Measurements from ENCODE around the gene RHBG.
"Not testable (repeated sequence)": the region's sequence is repeated elsewhere in the genome, so short reads cannot be mapped to it uniquely, and the experiment has no call there.

Gene RHBG, protein sequence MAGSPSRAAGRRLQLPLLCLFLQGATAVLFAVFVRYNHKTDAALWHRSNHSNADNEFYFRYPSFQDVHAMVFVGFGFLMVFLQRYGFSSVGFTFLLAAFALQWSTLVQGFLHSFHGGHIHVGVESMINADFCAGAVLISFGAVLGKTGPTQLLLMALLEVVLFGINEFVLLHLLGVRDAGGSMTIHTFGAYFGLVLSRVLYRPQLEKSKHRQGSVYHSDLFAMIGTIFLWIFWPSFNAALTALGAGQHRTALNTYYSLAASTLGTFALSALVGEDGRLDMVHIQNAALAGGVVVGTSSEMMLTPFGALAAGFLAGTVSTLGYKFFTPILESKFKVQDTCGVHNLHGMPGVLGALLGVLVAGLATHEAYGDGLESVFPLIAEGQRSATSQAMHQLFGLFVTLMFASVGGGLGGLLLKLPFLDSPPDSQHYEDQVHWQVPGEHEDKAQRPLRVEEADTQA

DNA sequence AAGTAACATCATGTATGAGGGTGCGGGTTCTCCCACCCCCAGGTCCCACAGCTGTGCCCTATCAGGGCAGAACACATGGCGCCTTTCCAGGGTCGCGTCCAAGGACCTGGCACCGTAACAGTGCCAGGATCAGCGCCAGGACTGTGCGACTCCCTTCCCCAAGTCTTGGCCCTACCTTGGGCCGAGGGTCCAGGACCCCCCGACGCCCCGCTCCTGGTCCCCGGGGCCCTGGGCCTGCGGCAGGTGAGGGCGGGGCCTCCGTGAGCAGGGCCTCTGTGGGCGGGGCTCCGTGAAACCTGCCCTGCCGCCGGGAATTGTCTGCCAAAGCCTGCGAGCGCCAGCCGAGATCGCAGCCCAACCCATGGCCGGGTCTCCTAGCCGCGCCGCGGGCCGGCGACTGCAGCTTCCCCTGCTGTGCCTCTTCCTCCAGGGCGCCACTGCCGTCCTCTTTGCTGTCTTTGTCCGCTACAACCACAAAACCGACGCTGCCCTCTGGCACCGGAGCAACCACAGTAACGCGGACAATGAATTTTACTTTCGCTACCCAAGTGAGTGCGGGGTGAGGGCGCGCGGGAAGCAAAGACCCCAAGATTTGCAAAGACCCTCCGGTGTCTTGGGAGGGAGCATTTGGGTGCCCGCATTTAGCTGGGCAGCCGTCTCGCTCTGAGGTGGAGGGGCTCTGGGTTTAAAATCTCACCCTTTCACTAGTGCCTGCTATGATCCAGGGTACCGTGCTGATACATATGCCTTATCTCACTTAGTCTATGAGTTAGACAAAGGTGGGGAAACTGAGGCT is at the start of gene RHBG:
Gene RHBG, plus strand, starts transcription at position 323 of the 796 bp plus-strand sequence. Its CDS starts 39 bp downstream, at position 362.
- peak; percentile 46 for DNase-seq

DNA sequence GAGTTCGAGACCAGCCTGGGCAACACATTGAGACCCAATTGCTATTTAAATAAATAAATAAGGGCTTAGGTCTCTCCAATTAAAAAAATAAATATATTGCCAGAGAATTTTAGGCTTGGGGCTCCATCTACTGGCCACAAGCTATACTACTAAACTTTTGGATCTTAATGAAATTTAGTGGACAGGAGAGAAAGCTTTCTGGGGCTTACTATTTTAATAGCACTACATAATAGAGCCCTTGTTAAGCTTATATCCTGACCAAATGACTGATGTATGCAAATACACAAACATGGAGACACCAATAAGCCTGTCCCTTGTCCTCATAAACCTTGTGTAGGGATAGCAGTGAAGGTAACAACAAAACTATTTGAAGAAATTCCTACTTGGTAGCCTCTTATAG is 49.3 kb upstream of the RHBG start:
- DNase-seq, result peak; percentile 16

DNA sequence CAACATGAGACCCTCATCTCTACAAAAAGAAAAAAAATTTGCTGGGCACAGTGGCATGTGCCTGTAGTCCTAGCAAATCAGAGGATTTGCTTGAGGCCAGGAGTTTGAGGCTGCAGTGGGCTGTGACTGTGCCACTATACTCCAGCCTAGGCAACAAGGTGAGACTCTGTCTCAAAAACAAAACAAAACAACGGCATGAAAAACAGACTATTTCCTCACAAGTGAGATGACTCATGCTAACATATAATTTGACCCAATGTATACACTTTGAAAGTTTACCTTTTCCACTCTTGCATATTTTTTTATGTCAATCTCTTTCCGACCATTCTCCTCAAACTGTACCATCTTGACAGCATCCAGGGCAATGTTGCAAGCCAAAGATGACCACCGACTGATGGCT is 48.5 kb upstream of the RHBG start:
- no peak for DNase-seq

DNA sequence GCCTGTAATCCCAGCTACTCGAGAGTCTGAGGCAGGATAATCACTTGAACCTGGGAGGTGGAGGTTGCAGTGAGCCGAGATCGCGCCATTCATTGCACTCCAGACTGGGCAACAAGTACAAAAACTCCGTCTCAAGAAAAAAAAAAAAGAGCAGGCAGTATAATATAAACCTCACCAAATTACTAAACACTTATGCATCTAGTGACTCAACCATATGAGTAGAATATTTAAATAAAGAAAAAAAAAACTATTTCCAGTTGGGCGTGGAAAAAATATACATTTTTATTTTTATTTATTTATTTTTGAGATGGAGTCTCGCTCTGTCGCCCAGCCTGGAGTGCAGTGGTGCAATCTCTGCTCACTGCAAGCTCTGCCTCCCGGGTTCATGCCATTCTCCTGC is 45.8 kb upstream of the RHBG start:
- not testable (repeated sequence) for DNase-seq

DNA sequence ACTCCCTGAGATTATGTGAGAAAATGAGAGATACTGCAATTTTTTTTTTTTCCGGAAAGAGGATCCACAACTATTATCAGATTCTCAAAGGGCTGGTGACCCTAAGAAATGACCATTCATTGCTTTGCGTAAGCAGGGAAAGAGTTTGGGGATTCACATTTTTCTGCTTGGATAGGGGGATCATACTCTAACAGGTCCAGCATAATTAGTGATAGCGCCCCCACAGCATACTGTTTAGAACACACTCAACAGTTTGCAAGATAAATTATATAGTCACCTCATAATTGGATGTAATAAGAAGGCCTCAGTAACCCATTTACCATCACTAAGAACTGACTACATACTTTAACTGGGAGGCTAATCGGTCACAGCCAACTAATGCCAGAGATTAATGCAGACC is 32.8 kb upstream of the RHBG start:
- DNase-seq, result no peak

DNA sequence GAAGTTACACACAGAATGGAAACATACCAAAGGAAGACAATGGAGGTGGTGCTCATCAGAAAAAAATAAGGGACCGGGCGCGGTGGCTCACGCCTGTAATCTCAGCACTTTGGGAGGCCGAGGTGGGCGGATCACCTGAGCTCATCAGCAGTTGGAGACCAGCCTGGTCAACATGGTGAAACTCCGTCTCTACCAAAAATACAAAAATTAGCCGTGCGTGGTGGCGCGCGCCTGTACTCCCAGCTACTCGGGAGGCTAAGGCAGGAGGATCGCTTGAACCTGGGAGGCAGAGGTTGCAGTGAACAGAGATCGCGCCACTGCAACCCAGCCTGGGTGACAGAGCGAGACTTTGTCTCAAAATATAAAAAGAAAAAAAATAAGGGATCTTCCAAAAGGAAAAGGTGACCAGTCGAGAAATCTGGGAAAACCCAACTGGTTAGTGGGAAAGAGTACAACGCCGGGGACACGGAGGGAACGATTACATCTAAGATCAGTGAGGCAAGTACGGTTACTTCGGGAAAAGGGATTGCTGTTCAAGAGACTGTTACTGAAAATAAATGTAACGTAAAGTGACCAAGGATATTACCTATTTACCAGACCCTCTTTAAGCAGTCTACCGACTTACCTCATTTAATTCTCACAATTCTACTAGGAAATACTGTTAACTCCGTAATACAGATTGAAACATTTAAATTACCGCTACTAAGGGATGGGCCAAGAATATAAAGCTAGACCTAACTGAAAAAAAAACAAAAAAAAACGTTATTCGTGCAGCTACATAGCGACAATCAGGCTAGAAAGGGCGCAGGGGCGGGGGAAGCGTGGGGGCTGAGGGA is 31.7 kb upstream of the RHBG start:
- DNase-seq, result no peak

DNA sequence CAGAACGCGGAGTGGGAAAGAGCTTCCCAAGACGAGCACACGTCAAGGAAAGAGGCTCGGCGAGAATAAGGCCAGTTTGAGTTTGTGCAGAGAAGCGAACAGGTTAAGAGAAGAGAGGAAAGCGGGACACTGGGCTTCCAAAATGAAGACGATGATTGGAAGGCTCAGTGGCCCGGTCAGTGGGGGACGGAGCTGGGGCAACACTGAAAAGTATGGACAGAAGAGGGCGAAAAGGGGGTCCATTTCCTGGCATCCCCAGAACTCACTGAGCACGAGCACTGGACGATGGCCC is 31.2 kb upstream of the RHBG start:
- no peak for DNase-seq

DNA sequence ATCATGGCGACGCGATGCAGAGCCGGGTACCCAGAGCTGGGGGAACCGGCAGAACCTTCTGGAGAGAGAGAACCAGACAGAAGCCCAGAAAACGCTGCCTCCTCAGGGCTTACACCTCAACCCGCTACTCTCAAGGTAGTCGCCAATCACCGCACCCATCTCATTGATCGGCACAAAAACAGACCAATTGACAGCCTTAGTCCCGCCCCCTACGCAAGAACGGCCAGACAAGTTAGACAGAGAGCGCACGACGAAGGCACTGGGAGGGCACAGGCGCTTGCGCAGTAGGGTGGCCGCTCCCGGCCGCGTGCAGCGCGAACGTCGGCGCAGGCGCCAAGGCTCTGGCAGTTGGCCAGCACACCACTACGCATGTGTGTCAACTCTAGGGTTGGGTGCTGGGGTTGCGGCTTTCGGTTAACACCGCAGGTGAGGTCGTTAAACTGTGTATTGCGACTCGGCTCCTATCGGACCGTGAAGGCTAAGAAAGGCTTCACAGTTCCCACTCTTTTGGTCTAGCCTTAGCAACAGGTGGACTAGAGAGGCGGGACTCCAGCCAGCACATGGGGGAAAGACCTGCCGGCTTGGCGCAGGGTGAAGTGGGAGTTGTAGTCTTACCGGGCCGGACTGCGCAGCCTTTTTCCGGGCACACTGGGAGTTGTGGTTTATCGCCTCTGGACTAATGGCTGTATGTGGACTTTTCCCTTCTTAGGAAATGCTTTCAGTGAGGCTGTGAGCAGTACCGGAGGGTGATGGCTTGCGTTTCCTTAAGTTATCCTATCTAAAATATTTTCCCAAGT is 30.6 kb upstream of the RHBG start, which contains the start of the genes CCT3 and TSACC:
Gene CCT3, minus strand, starts transcription at position 113 of the 797 bp plus-strand sequence. Its CDS starts 108 bp downstream, at position 5.
Gene TSACC, plus strand, starts transcription at position 347 of the 797 bp plus-strand sequence. CDS start 1,232 bp downstream, outside the sequence.
- DNase-seq, result peak; percentile 99

DNA sequence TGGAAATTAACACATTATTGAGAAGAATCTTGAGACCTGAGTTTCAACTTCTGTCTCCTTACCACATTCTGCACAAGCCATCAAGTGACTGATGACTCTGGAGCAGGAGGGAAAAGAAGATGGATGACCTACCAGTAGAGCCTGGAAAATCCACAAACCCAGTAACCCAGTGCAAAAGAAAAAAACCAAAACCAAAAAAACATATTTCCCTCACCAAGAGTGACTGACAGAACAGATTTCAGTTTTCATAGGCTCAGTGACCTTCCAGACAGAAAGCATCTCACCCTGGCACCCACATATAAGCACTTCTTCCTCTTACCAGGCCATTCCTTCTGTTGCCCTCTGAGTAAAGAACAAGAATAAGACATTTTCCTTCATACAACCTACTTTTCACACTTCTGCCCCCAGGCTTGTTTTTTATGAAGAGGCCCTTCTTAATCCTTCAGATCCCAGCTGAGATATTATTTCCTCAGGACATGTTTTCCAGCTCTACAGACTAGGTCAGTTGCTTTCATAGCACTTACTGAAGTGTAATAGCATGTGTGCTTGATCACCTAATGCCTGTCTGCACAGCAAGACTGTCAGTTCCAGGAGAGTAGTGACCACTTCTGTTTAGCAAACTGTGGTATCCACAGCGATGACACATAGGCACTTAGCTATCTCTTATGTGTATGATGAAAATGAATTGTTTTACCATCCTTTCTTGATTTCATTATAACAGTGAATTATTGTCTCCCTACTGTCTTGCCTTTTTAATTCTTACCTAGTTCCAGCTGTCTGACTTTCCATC is 26.6 kb upstream of the RHBG start:
- no peak for DNase-seq

DNA sequence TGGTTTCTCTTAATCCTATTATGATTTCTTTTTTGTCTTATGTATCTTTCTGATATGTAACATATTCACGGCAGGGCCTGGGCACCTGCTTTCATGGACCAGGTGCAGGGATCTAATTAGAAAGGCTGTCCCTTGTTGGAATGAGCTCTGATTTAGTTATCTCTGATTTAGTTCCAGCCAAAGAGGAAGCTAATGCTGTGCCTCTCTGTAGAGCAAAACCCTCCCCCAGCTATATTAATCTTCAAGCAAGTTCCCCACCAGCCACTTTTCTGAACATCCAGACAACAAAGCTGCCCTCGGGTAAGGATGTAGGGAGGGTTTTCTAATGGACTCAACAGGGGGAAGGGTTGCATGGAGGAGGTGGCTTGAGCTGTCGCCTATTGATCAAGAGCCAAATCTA is 24.6 kb upstream of the RHBG start:
- no peak for DNase-seq

DNA sequence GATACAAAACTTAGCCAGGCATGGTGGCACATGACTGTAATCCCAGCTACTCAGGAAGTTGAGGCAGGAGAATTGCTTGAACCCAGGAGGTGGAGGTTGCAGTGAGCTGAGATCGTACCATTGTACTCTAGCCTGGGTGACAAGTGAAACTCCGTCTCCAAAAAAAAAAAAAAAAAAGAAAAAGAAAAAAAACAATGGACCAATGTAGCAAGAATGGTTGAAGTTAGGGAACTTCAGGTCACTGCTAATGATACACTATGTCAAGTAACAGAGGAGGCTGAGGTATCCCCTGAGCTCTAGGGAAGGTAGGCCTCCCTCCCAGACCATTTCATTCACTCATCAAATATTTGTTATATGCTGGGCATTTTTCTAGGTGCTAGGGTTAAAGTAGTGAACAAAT is 23.0 kb upstream of the RHBG start:
- not testable (repeated sequence) for DNase-seq

DNA sequence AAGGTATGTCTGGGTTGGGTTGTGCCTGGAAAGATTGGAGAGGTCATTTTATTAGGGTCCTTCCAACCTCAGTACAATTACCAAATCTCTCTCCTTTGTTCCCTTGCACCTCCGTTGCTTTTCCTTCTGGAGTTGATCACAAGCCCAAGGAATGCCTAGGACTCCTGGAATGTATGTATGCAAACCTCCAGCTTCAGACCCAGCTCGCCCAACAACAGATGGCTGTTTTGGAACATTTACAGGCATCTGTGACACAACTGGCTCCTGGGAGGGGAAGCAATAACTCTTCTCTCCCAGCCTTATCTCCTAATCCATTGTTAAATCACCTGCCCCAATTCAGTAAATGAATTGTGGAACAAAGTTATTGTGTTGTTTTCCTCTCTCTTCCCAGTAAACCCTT is 22.4 kb upstream of the RHBG start:
- DNase-seq, result no peak

DNA sequence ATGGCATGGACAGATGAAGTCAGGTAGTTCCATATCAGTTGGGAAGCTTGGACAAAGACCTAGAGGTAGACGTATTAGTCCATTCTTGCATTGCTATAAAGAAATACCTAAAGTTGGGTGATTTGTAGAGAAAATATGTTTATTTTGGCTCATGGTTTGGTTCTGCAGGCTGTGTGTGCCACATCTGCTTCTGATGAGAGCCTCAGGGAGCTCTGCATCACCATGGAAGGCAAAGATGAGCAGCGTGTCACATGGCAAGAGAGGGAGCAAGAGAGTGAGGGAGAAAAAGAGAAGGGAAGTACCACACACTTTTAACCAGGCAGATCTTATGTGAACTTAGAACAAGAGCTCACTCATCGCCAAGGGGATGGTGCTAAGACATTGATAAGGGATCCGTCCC is 21.7 kb upstream of the RHBG start:
- DNase-seq, result no peak

DNA sequence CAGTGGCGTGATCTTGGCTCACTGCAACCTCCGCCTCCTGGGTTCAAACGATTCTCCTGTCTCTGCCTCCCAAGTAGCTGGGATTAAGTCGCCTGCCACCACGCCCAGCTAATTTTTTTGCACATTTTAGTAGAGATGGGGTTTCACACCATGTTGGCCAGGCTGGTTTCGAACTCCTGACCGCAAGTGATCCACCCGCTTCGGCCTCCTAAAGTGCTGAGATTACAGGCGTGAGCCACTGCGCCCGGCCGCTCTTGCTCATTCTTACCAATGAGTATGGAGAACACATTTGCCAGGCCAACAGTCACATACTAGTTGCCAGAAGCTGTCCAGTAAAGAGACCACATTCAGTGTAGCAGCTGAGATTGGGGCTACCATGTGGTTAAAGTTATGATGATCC is 16.5 kb upstream of the RHBG start:
- DNase-seq, result not testable (repeated sequence)

DNA sequence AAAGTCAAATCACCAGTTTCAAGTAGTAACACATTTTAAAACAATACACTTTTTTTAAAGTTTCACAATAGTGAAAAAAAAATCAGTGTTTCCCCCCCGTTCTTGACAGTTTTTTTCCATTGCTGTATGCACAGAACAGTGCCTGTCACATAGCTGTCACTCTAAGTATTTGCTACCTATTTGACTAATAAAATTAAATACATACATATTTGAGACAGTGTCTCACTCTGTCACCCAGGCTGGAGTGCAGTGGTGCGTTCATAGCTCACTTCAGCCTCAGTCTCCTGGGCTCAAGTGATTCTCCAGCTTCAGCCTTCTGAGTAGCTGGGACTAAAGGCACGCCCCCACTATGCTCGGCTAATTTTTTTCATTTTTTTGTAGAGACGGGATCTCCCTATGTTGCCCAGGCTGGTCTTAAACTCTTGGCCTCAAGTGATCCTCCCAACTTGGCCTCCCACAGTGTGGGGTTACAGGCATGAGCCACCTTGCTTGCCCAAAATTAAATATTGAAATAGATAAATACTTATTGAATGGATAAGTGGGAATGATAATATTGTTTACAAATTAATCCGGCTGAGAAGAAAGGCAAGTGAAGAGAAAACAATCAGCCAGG is 12.6 kb upstream of the RHBG start:
- no peak for DNase-seq

DNA sequence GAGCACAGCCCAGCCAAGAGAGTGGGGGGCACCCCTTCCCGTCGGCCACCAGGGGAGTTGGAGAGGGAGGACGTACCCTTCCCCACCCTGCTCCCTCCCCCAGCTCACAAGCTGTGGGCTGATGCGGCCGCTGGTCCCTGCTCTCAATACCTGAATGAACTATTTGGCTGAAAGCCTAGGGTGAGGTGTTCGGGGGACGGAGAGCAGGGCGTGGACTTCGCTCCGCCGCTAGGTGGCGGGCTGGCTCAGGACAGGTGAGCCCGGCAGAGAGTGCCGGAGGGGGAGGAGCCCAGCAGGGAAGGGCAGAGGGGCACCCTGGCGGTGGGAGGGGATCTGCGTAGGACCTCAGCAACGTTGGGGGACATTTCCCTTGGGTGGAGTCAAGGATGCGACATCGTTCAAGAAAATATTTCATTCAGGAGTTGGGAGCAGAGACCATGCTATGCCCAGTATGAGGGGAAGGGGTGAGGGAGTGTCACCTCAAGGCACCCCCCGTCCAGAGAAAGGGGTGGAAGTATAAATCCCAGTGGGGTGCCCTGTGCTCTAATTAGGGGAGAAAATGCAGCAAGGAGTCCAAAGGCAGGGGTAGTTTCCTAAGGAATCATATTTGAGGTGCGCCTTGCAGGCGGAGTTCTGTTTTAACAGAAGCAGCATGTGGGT is 12.0 kb upstream of the RHBG start:
- peak; percentile 82 for DNase-seq

DNA sequence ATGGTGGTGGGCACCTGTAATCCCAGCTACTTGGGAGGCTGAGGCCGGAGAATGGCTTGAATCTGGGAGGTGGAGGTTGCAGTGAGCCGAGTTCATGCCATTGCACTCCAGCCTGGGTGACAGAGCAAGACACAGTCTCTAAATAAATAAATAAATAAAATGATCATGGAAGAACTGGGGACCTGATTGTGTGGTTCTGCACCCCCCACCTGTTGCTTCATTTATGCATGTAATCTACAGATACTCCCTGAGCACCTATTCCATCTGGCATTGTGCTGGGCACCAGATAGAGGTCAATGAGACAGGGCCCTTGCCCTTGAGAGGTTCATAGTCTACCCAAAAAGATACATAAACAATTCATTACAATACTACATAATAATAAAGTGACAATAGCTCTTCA is 11.0 kb upstream of the RHBG start:
- DNase-seq, result no peak

DNA sequence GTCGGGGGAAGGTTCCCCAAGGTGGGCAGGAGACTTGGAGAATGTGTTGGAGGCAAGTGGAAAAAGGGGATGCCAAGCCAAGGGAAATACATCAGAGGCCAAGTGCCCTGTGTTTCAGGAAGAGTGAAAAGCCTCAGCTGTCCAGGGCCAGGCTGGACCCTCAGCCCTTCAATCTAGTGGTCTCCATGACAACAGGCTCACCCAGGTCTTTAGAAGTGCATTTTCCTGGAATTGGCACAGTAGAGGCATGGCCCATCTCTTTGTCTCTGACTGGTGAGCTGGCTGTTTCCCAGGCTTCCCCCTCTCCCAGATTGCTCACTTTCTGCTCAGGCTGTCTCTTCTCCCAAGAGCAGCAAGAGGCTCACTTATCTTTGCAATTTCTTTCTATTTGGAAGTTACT is 10.4 kb upstream of the RHBG start:
- no peak for DNase-seq

DNA sequence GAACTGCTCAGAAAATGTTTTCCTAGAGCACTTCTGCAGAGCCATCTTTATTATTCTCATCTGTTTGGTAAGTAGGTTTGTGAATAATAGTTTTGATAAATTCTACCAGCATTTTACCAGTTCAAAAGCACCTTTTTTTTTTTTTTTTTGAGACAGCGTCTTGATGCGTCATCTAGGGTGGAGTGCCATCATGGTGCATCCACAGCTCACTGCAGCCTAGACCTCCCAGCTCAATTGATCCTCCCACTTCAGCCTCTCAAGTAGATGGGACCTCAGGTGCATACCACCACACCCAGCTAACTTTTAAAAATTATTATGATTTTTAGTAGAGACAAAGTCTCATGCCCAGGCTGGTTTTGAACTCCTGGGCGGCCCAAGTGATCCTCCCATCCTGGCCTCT is 9.8 kb upstream of the RHBG start:
- no peak for DNase-seq

DNA sequence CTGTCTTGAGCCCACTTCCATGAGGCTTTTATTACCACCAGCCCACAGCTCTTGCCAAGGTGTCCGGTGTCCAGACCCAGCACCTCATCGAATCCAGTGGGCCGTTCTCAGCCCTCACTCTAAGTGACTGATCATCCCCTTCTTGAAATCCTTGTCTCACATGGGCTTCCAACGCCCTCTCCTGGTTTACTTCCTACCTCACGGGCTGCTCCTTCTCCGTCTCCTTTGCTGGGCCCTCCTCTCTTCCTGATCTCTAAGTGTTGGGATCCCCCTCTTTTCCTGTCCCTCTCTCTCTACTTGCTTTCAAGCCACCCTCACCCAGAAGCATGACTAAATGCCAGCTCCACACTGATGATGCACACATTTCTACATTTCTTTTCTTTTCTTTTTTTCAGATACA is 9.0 kb upstream of the RHBG start:
- no peak for DNase-seq

Measured in CD4-positive, alpha-beta T cell treated with Interleukin-17A for 4 hours (primary cell).